Suppressor macrophage (primary cell): Measurements from ENCODE around the gene GINS1.
"Not testable (repeated sequence)": the region's sequence is repeated elsewhere in the genome, so short reads cannot be mapped to it uniquely, and the experiment has no call there.

ENCODE experiments used
- DNase-seq, 4 experiments: peaks; one replicate each; pipeline ENCODE4 v3.0.0-alpha.2; 2020 to 2022

GINS1 gene

GRCh38 chr20:25454153-25454900 is 46.9 kb downstream of the GINS1 start:
- DNase-seq = no peak

GRCh38 chr20:25457886-25458680 is 50.6 kb downstream of the GINS1 start:
- no peak for DNase-seq

- no peak for DNase-seq
These were observed 51.8 kb downstream of the GINS1 start for GRCh38 chr20:25459111-25459830.

- DNase-seq = peak; percentile 52 to 82 (median 81)
These were observed 52.6 kb downstream of the GINS1 start for GRCh38 chr20:25459916-25460535.

- DNase-seq = peak in 1 of 4 experiments; percentile 5
These were observed 53.2 kb downstream of the GINS1 start for GRCh38 chr20:25460566-25461280.

GRCh38 chr20:25461281-25461650 is 53.8 kb downstream of the GINS1 start:
- peak in 1 of 4 experiments; percentile 28 for DNase-seq

GRCh38 chr20:25461786-25462545 is 54.5 kb downstream of the GINS1 start:
- peak; percentile 91 to 97 (median 95) for DNase-seq

- peak; percentile 44 to 84 (median 69) for DNase-seq
These were observed 57.2 kb downstream of the GINS1 start for GRCh38 chr20:25464501-25465242.

- peak; percentile 36 to 70 (median 66) for DNase-seq
These were observed 58.0 kb downstream of the GINS1 start for GRCh38 chr20:25465243-25466135.

- no peak for DNase-seq
These were observed 59.4 kb downstream of the GINS1 start for GRCh38 chr20:25466846-25467245.

- no peak for DNase-seq
These were observed 60.0 kb downstream of the GINS1 start for GRCh38 chr20:25467441-25467840.

- DNase-seq = no peak
These were observed 60.9 kb downstream of the GINS1 start for GRCh38 chr20:25468126-25469075.

GRCh38 chr20:25469558-25469957 is 62.1 kb downstream of the GINS1 start:
- no peak for DNase-seq

GRCh38 chr20:25470045-25470444 is 62.6 kb downstream of the GINS1 start:
- DNase-seq = peak; percentile 18 to 59 (median 39)

- DNase-seq = no peak
These were observed 63.5 kb downstream of the GINS1 start for GRCh38 chr20:25471020-25471419.

- not testable (repeated sequence) for DNase-seq
These were observed 65.8 kb downstream of the GINS1 start for GRCh38 chr20:25473297-25473696.

- no peak for DNase-seq
These were observed 68.9 kb downstream of the GINS1 start for GRCh38 chr20:25476106-25477013.
